GM12891 (cell line): Measurements from ENCODE around the gene COL4A1.

Source experiments
- PAX5 ChIP-seq: IDR thresholded peaks from 2 replicates; pipeline ENCODE4 v1.6.1; 2011; ENCODE audit warnings: low read length, moderate library complexity, mild to moderate bottlenecking; ENCODE audit not compliant: insufficient read depth, severe bottlenecking
- POLR2A ChIP-seq: IDR thresholded peaks from 2 replicates; pipeline ENCODE4 v1.6.1; 2011; ENCODE audit warnings: low read depth, low read length, control low read depth
- POLR2AphosphoS5 ChIP-seq: IDR thresholded peaks from 2 replicates; pipeline ENCODE4 v1.6.1; 2011; ENCODE audit warnings: low read depth, low read length, control low read depth

DNA sequence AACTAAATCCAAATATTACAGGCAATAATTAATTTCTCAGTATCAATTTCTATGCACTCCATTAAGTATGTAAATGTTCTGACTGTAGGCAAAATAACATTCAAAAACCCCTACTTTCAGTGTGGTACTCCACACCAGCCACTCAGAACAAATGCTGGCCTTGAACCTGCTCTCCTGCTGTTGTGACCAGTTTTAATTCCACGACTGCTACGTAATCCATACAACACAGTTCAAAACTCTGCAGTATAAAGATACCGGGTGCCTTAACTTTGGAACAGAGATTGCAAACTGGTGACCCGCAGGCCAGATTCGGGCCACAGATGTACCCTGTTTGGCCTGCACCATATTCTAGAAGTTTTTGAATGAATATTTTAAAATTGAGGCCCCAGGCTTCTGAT is 30.4 kb downstream of the COL4A1 start:
- no peak for TF ChIP-seq POLR2AphosphoS5
- no peak for TF ChIP-seq POLR2A
- no peak for TF ChIP-seq PAX5
